Heart left ventricle (tissue), 16 donors: ENCODE results near the gene LMTK2. TPM values are rescaled to one million over a fixed set of nuclear protein-coding genes. Genes with fewer than 3 reads are reported as not detected.

Source experiments
- ATAC-seq, 4 donors: fragments of 200-7000 bp; cut with Tn5 transposase; one replicate each; pipeline ENCODE4 v1.9.1; 2020 to 2022; ENCODE audit warnings: moderate library complexity in 4 of 4, mild to moderate bottlenecking in 3 of 4, moderate number of reproducible peaks in 1 of 4
- DNase-seq, 5 donors: peaks; one replicate each; pipeline ENCODE4 v3.0.0-alpha.2; 2020
- H3K27ac ChIP-seq, 12 donors: fragments of 200-600 bp; sonication (generic) in 4 of 12; one replicate each; pipeline versions ENCODE4 v1.5.0 to v1.8.0; 2016 to 2022; ENCODE audit warnings: mild to moderate bottlenecking in 2 of 12
- H3K27me3 ChIP-seq, 9 donors: fragments of 200-600 bp; sonication (generic) in 2 of 9; one replicate each; pipeline versions ENCODE4 v1.5.1 to v1.8.0; 2016 to 2022; ENCODE audit warnings: mild to moderate bottlenecking in 3 of 9
- H3K36me3 ChIP-seq, 9 donors: fragments of 200-600 bp; sonication (generic) in 2 of 9; one replicate each; pipeline versions ENCODE4 v1.5.0 to v1.8.0; 2018 to 2022; ENCODE audit warnings: mild to moderate bottlenecking in 2 of 9
- H3K4me1 ChIP-seq, 12 donors: fragments of 200-600 bp; sonication (generic) in 4 of 12; one replicate each; pipeline versions ENCODE4 v1.5.0 to v1.8.0; 2016 to 2022; ENCODE audit warnings: mild to moderate bottlenecking in 3 of 12
- H3K4me3 ChIP-seq, 12 donors: fragments of 200-600 bp; sonication (generic) in 4 of 12; one replicate each; pipeline versions ENCODE4 v1.5.0 to v1.8.0; 2017 to 2022; ENCODE audit warnings: mild to moderate bottlenecking in 9 of 12, moderate library complexity in 4 of 12
- H3K9me3 ChIP-seq, 12 donors: fragments of 200-600 bp; sonication (generic) in 4 of 12; one replicate each; pipeline versions ENCODE4 v1.5.0 to v1.8.0; 2016 to 2022; ENCODE audit warnings: mild to moderate bottlenecking in 1 of 12
- POLR2A ChIP-seq, 2 donors: fragments of 450-650 bp; IDR thresholded peaks; one replicate each; pipeline ENCODE4 v1.6.1; 2017; ENCODE audit warnings: antibody characterized with exemption in 2 of 2, mild to moderate bottlenecking in 2 of 2, moderate library complexity in 2 of 2
- WGBS, 4 donors: extraction: QIAGEN DNeasy Blood & Tissue Kit in 2 of 4; methylation state at CpG; one replicate each; pipeline versions ENCODE4 v1.1.5 to v1.1.7; 2013 to 2018; 5-methylcytosine and 5-hydroxymethylcytosine counted together
- intact Hi-C, 10 donors: fragments of 100-400 bp; cut with DNase I; formaldehyde crosslinking; loops; one replicate each; pipeline versions ENCODE4 v1.11.1 to v1.14.2; 2022
- polyA plus RNA-seq, 2 donors: library from polyadenylated mRNA; stranded (reverse); fragments of 200-250 nt; gene quantifications; one replicate each; pipeline ENCODE4 v1.2.3, GENCODE V29; 2013
- total RNA-seq, 9 donors: library from RNA; depleted of rRNA in 2 of 9; stranded (reverse); fragments of >200 nt in 2 of 9; fragmentation: NEBNext Ultra II Directional in 3 of 9; extraction: Animal tissue kit (Norgen Biotek cat#: 25700) in 3 of 9; gene quantifications; one replicate each; pipeline versions ENCODE4 v1.1.0 to v1.2.4, GENCODE V29; 2016 to 2023
- TF ChIP-seq, protein P1 (sequence below), 12 donors: fragments of 200-600 bp; sonication (generic) in 4 of 12; IDR thresholded peaks; one replicate each; pipeline versions ENCODE4 v1.5.0 to v1.8.0; 2018 to 2022; ENCODE audit warnings: antibody characterized with exemption in 12 of 12, mild to moderate bottlenecking in 5 of 12
- donor health status: ischemic (EF 13 %, LVEDD 7.1; RV severe dilation, severe dysfunction).
- donor health status: healthy with polysubstance abuse.
- donor health status: DM: no; HTN: yes; CAD: no.
- donor health status: DM: no; HTN: no; CAD: no.
- donor health status: ischemic (EF 25% LVEDD 6.9; RV normal size, moderate dysfunction).
- donor health status: ischemic (EF 25% LVEDD 5.7; RV mildly dilated, moderate dysfunction).
- donor health status: healthy.
- donor health status: DM: yes; HTN: yes; CAD: no.
- donor health status: ischemic (EF 35%, LVEDD 5.7; RV mildly dilated, moderate dysfunction).
- donor health status: nonischemic (EF 11% LVEDD 7.7; RV severe dilation, severe dysfunction).
- donor health status: DM: yes; HTN: yes; CAD: no.
- donor health status: PGD.
- donor health status: ischemic (EF 29% LVEDD 5.4; RV normal size, mild dysfunction).
- donor health status: nonischemic (EF 23%, LVEDD 6.1; RV moderate dilation, normal function).

LMTK2 gene
- total and polyA plus RNA-seq, 11 donors, result 6.3 to 58.3 (median 27.3) TPM

DNA sequence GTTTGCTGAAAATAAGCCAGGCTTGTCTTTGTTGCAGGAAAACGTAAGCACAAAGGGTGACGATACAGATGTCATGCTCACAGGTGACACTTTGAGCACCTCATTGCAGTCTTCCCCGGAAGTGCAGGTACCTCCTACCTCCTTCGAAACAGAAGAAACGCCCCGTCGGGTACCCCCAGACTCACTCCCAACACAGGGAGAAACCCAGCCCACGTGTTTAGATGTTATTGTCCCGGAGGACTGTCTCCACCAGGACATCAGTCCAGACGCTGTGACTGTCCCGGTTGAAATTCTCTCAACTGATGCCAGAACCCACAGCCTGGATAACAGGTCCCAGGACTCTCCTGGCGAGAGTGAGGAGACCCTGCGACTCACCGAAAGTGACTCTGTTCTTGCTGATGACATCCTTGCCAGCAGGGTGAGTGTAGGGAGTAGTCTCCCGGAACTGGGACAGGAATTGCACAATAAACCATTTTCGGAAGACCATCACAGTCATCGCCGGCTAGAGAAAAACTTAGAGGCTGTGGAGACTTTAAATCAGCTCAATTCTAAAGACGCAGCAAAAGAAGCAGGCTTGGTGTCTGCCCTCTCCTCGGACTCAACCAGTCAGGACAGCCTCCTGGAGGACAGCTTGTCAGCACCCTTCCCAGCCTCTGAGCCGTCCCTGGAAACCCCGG is 86.3 kb downstream of the LMTK2 start:
- intact Hi-C loops, result no loop called here
- WGBS, 4 donors, result 89 to 94% (median 92%) methylated on average over 18 to 22 of the region's 22 CpGs
- Histone ChIP-seq H3K9me3 (peaks cover 0 to 4% (median 0%) of the 10 kb centered on the region in 12 donors), H3K27me3 (no peaks in the 10 kb centered on the region), H3K4me1 (no peaks in the 10 kb centered on the region), H3K27ac (no peak overlapping the region), H3K4me3 (no peak overlapping the region), H3K36me3 (peaks cover 0 to 83% (median 75%) of the 10 kb centered on the region in 9 donors)
- TF ChIP-seq POLR2A (IDR thresholded peaks at IDR 0.05), result no peak
- TF ChIP-seq, protein P1, sequence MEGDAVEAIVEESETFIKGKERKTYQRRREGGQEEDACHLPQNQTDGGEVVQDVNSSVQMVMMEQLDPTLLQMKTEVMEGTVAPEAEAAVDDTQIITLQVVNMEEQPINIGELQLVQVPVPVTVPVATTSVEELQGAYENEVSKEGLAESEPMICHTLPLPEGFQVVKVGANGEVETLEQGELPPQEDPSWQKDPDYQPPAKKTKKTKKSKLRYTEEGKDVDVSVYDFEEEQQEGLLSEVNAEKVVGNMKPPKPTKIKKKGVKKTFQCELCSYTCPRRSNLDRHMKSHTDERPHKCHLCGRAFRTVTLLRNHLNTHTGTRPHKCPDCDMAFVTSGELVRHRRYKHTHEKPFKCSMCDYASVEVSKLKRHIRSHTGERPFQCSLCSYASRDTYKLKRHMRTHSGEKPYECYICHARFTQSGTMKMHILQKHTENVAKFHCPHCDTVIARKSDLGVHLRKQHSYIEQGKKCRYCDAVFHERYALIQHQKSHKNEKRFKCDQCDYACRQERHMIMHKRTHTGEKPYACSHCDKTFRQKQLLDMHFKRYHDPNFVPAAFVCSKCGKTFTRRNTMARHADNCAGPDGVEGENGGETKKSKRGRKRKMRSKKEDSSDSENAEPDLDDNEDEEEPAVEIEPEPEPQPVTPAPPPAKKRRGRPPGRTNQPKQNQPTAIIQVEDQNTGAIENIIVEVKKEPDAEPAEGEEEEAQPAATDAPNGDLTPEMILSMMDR (IDR thresholded peaks at IDR 0.05), result no peak
- ATAC-seq (no peak), DNase-seq (no peak)

- Histone ChIP-seq H3K36me3 (peaks cover 0 to 81% (median 73%) of the 10 kb centered on the region in 9 donors), H3K27ac (no peak overlapping the region), H3K9me3 (peaks cover 0 to 11% (median 0%) of the 10 kb centered on the region in 12 donors), H3K27me3 (no peaks in the 10 kb centered on the region), H3K4me1 (no peaks in the 10 kb centered on the region), H3K4me3 (no peak overlapping the region)
- no peak for DNase-seq
- intact Hi-C loops, result no loop called here
- ATAC-seq, result no peak
- 93 to 97% (median 96%) methylated on average over 24 to 37 of the region's 37 CpGs for WGBS, 4 donors
- TF ChIP-seq, protein P1 (IDR thresholded peaks at IDR 0.05), result no peak
Measured at GRCh38 chr7:98193474-98194180, 87.0 kb downstream of the LMTK2 start.

DNA sequence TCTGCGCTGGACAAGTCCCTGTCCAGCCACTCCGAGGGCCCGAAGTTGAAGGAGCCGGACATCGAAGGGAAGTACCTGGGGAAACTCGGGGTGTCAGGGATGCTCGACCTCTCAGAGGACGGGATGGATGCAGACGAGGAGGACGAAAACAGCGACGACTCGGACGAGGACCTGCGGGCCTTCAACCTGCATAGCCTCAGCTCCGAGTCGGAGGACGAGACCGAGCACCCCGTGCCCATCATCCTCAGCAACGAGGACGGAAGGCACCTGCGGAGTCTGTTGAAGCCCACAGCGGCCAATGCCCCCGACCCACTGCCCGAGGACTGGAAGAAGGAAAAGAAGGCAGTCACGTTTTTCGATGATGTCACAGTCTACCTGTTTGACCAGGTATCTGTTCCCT is 87.5 kb downstream of the LMTK2 start:
- intact Hi-C loops, result no loop called here
- Histone ChIP-seq H3K4me3 (no peak overlapping the region), H3K9me3 (peaks cover 0 to 17% (median 0%) of the 10 kb centered on the region in 12 donors), H3K36me3 (peaks cover 0 to 76% (median 67%) of the 10 kb centered on the region in 9 donors), H3K27ac (no peak overlapping the region), H3K27me3 (no peaks in the 10 kb centered on the region), H3K4me1 (no peaks in the 10 kb centered on the region)
- TF ChIP-seq, protein P1 (IDR thresholded peaks at IDR 0.05), result no peak
- no peak for TF ChIP-seq POLR2A (IDR thresholded peaks at IDR 0.05)
- WGBS, 4 donors, result 94 to 96% (median 96%) methylated on average over 28 of the region's 28 CpGs
- no peak for DNase-seq
- ATAC-seq, result no peak

DNA sequence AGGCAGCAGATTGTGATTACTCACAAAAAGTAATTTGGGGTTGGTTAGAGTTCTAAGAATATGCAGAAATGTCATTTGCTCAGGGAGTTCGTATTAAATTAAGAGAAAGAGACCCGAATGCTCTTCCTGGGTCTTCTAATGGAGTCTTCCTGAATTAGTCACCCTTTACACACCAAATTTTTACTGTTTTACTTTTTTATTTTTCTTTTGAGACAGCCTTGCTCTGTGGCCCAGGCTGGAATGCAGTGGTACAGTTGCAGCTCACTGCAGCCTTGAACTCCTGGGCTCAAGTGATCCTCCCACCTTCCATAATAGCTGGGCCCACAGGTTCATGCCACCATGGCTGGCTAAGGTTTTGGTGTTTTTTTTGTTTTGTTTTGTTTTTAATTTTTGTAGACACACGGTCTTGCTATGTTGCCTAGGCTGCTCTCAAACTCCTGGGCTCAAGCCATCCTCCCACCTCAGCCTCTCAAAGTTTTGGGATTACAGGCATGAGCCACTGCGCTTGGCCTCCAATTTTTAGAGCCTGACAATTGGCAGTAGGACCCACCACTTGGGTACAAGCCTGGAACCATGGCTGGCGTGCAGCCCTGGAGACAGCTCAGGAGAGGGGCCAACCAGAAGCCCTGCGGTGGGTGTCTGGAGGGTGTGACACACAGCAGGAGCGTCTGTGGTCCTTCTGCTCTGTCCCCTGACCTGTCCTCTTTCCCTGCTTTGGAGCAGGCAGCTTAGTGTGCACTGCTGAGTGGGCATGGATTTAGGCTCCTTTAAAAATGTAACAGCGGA is 88.2 kb downstream of the LMTK2 start:
- no peaks in the 10 kb centered on the region for H3K4me1 ChIP-seq
- TF ChIP-seq POLR2A (IDR thresholded peaks at IDR 0.05), result no peak
- TF ChIP-seq, protein P1 (IDR thresholded peaks at IDR 0.05), result no peak
- intact Hi-C loops, result no loop called here
- H3K9me3 ChIP-seq, result peaks cover 0 to 21% (median 0%) of the 10 kb centered on the region in 12 donors
- 93 to 98% (median 95%) methylated on average over 8 of the region's 8 CpGs for WGBS, 4 donors
- H3K27ac ChIP-seq, result no peak overlapping the region
- no peaks in the 10 kb centered on the region for H3K27me3 ChIP-seq
- peak in 1 of 4 donors; percentile 37 for ATAC-seq
- H3K36me3 ChIP-seq, result peaks cover 0 to 77% (median 62%) of the 10 kb centered on the region in 9 donors
- H3K4me3 ChIP-seq, result no peak overlapping the region
- DNase-seq, result no peak
